ENCODE data around the gene RPS3.

RPS3 gene

GRCh38 chr11:75399344-75400145 lies at the start of gene RPS3:
Gene RPS3 (plus strand): TSS chr11:75399518. CDS start chr11:75399548, 30 bp downstream.
- Histone ChIP-seq H3K36me3 (ENCODE audit: control insufficient read depth, low read length) (peaks cover 52% of the 10 kb centered on the region), H3K27ac (ENCODE audit: low read depth, low read length) (peak within 1 kb of the TSS; percentile 84), H3K9me2 (replicated peaks; ENCODE audit: control insufficient read depth, low read length) (no peaks in the 10 kb centered on the region), H4K20me1 (ENCODE audit: control insufficient read depth, insufficient read depth, low read depth, low read length) (peaks cover 46% of the 10 kb centered on the region), H3F3A (ENCODE audit: control insufficient read depth, insufficient read depth) (peaks cover 48% of the 10 kb centered on the region), H3K4me3 (ENCODE audit: low read length) (peak within 1 kb of the TSS; percentile 81), H3K9me3 (ENCODE audit: control insufficient read depth, insufficient read depth, low read length) (no peaks in the 10 kb centered on the region), H3K4me1 (ENCODE audit: control insufficient read depth, low read length) (peaks cover 34% of the 10 kb centered on the region), H3K27me3 (ENCODE audit: control insufficient read depth, low read length) (peaks cover 12% of the 10 kb centered on the region), H3K4me2 (ENCODE audit: low read length) (peak within 1 kb of the TSS; percentile 61), H3K79me2 (ENCODE audit: control insufficient read depth, low read length) (peaks cover 56% of the 10 kb centered on the region)
- TF ChIP-seq, protein P1, sequence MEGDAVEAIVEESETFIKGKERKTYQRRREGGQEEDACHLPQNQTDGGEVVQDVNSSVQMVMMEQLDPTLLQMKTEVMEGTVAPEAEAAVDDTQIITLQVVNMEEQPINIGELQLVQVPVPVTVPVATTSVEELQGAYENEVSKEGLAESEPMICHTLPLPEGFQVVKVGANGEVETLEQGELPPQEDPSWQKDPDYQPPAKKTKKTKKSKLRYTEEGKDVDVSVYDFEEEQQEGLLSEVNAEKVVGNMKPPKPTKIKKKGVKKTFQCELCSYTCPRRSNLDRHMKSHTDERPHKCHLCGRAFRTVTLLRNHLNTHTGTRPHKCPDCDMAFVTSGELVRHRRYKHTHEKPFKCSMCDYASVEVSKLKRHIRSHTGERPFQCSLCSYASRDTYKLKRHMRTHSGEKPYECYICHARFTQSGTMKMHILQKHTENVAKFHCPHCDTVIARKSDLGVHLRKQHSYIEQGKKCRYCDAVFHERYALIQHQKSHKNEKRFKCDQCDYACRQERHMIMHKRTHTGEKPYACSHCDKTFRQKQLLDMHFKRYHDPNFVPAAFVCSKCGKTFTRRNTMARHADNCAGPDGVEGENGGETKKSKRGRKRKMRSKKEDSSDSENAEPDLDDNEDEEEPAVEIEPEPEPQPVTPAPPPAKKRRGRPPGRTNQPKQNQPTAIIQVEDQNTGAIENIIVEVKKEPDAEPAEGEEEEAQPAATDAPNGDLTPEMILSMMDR (IDR thresholded peaks at IDR 0.05; ENCODE audit: low read depth, low read length, poor library complexity, severe bottlenecking), result peak; percentile 41
- no peak for TF ChIP-seq EZH2phosphoT487 (IDR thresholded peaks at IDR 0.05; ENCODE audit: borderline replicate concordance, low read length)

- no peaks in the 10 kb centered on the region for H3F3A ChIP-seq (ENCODE audit: control insufficient read depth, insufficient read depth)
- peaks cover 32% of the 10 kb centered on the region for H3K27me3 ChIP-seq (ENCODE audit: control insufficient read depth, low read length)
- H3K9me2 ChIP-seq (replicated peaks; ENCODE audit: control insufficient read depth, low read length), result no peaks in the 10 kb centered on the region
- no peak overlapping the region for H3K4me3 ChIP-seq (ENCODE audit: low read length)
- H3K9me3 ChIP-seq (ENCODE audit: control insufficient read depth, insufficient read depth, low read length), result no peaks in the 10 kb centered on the region
- no peaks in the 10 kb centered on the region for H3K4me1 ChIP-seq (ENCODE audit: control insufficient read depth, low read length)
- no peaks in the 10 kb centered on the region for H3K36me3 ChIP-seq (ENCODE audit: control insufficient read depth, low read length)
- H3K27ac ChIP-seq (ENCODE audit: low read depth, low read length), result no peak overlapping the region
- no peaks in the 10 kb centered on the region for H4K20me1 ChIP-seq (ENCODE audit: control insufficient read depth, insufficient read depth, low read depth, low read length)
- TF ChIP-seq, protein P1 (IDR thresholded peaks at IDR 0.05; ENCODE audit: low read depth, low read length, poor library complexity, severe bottlenecking), result no peak
- no peak for TF ChIP-seq EZH2phosphoT487 (IDR thresholded peaks at IDR 0.05; ENCODE audit: borderline replicate concordance, low read length)
- no peaks in the 10 kb centered on the region for H3K79me2 ChIP-seq (ENCODE audit: control insufficient read depth, low read length)
- no peak overlapping the region for H3K4me2 ChIP-seq (ENCODE audit: low read length)
These were observed 49.7 kb upstream of the RPS3 start for GRCh38 chr11:75349521-75350116.

DNA sequence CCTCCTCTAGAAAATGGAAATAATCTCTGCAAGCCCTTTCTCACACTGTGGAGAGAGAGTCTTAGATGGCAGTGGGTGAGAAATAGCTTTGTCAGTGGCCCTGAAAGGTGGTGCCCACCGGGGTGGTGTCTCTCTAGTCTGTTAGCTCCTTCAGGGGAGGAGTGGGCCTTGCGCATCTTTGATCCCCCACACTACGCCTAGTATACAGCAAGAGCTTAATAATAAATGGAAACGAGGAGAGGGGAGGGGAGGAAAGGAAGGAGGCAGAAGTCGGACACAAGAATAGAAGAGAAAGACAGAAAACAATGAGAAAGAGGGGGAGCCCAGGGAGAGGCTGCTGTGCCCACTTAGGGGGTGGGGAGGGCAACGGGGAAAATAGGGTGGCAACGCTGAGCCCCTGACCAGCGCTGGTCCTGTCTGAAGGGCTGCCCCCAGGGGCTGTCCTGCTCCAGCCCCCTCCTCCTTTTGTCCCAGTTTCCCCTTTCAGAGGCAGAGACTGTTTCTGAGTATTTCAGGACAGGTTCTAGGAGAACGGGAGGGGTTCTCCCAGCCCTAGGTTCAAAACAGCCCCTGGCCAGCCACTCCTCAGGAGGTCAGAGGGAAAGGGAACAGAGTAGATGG lies 49.1 kb upstream of the RPS3 start:
- Histone ChIP-seq H4K20me1 (ENCODE audit: control insufficient read depth, insufficient read depth, low read depth, low read length) (no peaks in the 10 kb centered on the region), H3K79me2 (ENCODE audit: control insufficient read depth, low read length) (no peaks in the 10 kb centered on the region), H3K4me3 (ENCODE audit: low read length) (no peak overlapping the region), H3K4me2 (ENCODE audit: low read length) (no peak overlapping the region), H3K36me3 (ENCODE audit: control insufficient read depth, low read length) (no peaks in the 10 kb centered on the region), H3K27ac (ENCODE audit: low read depth, low read length) (no peak overlapping the region), H3K9me2 (replicated peaks; ENCODE audit: control insufficient read depth, low read length) (no peaks in the 10 kb centered on the region), H3K9me3 (ENCODE audit: control insufficient read depth, insufficient read depth, low read length) (no peaks in the 10 kb centered on the region), H3K27me3 (ENCODE audit: control insufficient read depth, low read length) (peaks cover 32% of the 10 kb centered on the region), H3K4me1 (ENCODE audit: control insufficient read depth, low read length) (no peaks in the 10 kb centered on the region), H3F3A (ENCODE audit: control insufficient read depth, insufficient read depth) (no peaks in the 10 kb centered on the region)
- TF ChIP-seq EZH2phosphoT487 (IDR thresholded peaks at IDR 0.05; ENCODE audit: borderline replicate concordance, low read length), result no peak
- TF ChIP-seq, protein P1 (IDR thresholded peaks at IDR 0.05; ENCODE audit: low read depth, low read length, poor library complexity, severe bottlenecking), result no peak
